Trophoblast cell (in vitro differentiated cells and primary cell): ENCODE results near the gene CASP5.

Experiments
- DNase-seq, 2 donors: peaks; one replicate each; pipeline ENCODE4 v3.0.0-alpha.2; 2016
- H2AFZ ChIP-seq: 2 replicates; pipeline ENCODE4 v1.6.1; 2013; ENCODE audit warnings: low read length, moderate library complexity, mild to moderate bottlenecking; ENCODE audit not compliant: insufficient read depth, poor library complexity
- H2AK5ac ChIP-seq: 2 replicates; pipeline ENCODE4 v1.6.1; 2013; ENCODE audit warnings: mild to moderate bottlenecking, low read length
- H2BK120ac ChIP-seq: 2 replicates; pipeline ENCODE4 v1.6.1; 2013; ENCODE audit warnings: low read length, mild to moderate bottlenecking, moderate library complexity; ENCODE audit not compliant: insufficient read depth, poor library complexity
- H2BK12ac ChIP-seq: 2 replicates; pipeline ENCODE4 v1.6.1; 2013; ENCODE audit warnings: mild to moderate bottlenecking, low read length, moderate library complexity
- H2BK5ac ChIP-seq: 2 replicates; pipeline ENCODE4 v1.6.1; 2013; ENCODE audit warnings: low read length, low read depth, moderate library complexity, mild to moderate bottlenecking; ENCODE audit not compliant: poor library complexity
- H3K14ac ChIP-seq: 2 replicates; pipeline ENCODE4 v1.6.1; 2013; ENCODE audit warnings: mild to moderate bottlenecking, low read length
- H3K18ac ChIP-seq: 2 replicates; pipeline ENCODE4 v1.6.1; 2013; ENCODE audit warnings: mild to moderate bottlenecking, low read length
- H3K23ac ChIP-seq: 2 replicates; pipeline ENCODE4 v1.6.1; 2013; ENCODE audit warnings: low read length
- H3K27ac ChIP-seq: 2 replicates; pipeline ENCODE4 v1.5.1; 2013; ENCODE audit warnings: low read depth, mild to moderate bottlenecking, inconsistent platforms, low read length, moderate library complexity
- H3K27me3 ChIP-seq: 2 replicates; pipeline ENCODE4 v1.6.1; 2013; ENCODE audit warnings: inconsistent platforms, mild to moderate bottlenecking, low read length, moderate library complexity; ENCODE audit not compliant: insufficient read depth
- H3K36me3 ChIP-seq, 2 experiments: 1 replicate in 1 of 2; 2 replicates in 1 of 2; pipeline ENCODE4 v1.6.1; 2013; ENCODE audit warnings: low read length in 2 of 2, mild to moderate bottlenecking in 2 of 2, moderate library complexity in 1 of 2; ENCODE audit not compliant: insufficient read depth in 2 of 2, control insufficient read depth in 1 of 2
- H3K4ac ChIP-seq: 2 replicates; pipeline ENCODE4 v1.6.1; 2013; ENCODE audit warnings: low read depth, mild to moderate bottlenecking, low read length, moderate library complexity
- H3K4me1 ChIP-seq, 2 experiments: 1 replicate in 1 of 2; 2 replicates in 1 of 2; pipeline ENCODE4 v1.6.1; 2013; ENCODE audit warnings: low read length in 2 of 2, mild to moderate bottlenecking in 2 of 2, moderate library complexity in 1 of 2; ENCODE audit not compliant: insufficient read depth in 2 of 2, control insufficient read depth in 1 of 2
- H3K4me2 ChIP-seq: 2 replicates; pipeline ENCODE4 v1.6.1; 2013; ENCODE audit warnings: inconsistent platforms, mild to moderate bottlenecking, low read length, moderate library complexity
- H3K4me3 ChIP-seq: 2 replicates; pipeline ENCODE4 v1.5.1; 2013; ENCODE audit warnings: mild to moderate bottlenecking, low read depth, low read length, inconsistent platforms
- H3K79me1 ChIP-seq: one replicate; pipeline ENCODE4 v1.6.1; 2013; ENCODE audit warnings: low read length
- H3K79me2 ChIP-seq: 2 replicates; pipeline ENCODE4 v1.6.1; 2013; ENCODE audit warnings: low read length, mild to moderate bottlenecking; ENCODE audit not compliant: control insufficient read depth, insufficient read depth, poor library complexity
- H3K9ac ChIP-seq: 2 replicates; pipeline ENCODE4 v1.6.1; 2013; ENCODE audit warnings: mild to moderate bottlenecking, low read length
- H3K9me3 ChIP-seq: 2 replicates; pipeline ENCODE4 v1.6.1; 2013; ENCODE audit warnings: low read depth, mild to moderate bottlenecking, control low read depth, inconsistent platforms, low read length; ENCODE audit not compliant: insufficient read depth
- H4K12ac ChIP-seq: 2 replicates; pipeline ENCODE4 v1.6.1; 2013; ENCODE audit warnings: low read depth, mild to moderate bottlenecking, low read length, moderate library complexity
- H4K8ac ChIP-seq: 2 replicates; pipeline ENCODE4 v1.6.1; 2013; ENCODE audit warnings: low read depth, mild to moderate bottlenecking, low read length, moderate library complexity
- H4K91ac ChIP-seq: one replicate; pipeline ENCODE4 v1.6.1; 2013; ENCODE audit warnings: low read depth, mild to moderate bottlenecking, low read length, moderate library complexity
- whole genome bisulfite sequencing: extraction: QIAGEN DNeasy Blood & Tissue Kit; methylation state at CpG from one replicate; pipeline ENCODE4 v1.1.7; 2013; ENCODE audit warnings: missing lambda C conversion rate; ENCODE audit not compliant: insufficient read length, insufficient coverage; ENCODE audit errors: extremely low coverage; 5-methylcytosine and 5-hydroxymethylcytosine counted together

CASP5 gene

DNA sequence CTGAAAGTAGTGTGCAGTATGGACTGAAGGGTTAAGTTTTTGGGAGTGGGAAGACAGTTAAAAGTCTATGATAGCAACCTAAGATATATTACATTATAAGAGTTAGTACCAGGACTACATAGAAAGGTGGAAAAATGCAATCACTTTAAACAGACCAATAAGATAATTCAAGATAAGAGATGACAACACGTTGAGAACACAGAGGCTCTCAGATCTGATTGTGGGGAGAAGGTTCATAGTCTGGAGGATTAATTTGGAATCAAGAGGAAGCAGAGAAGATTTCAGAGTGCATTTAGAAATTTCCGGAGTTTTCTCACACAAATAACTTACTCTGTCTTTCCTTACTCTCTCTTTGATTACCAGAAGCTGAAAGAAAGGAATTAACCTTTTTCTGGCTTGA is 441 bp downstream of the CASP5 start:
- Histone ChIP-seq H3K23ac (no peak overlapping the region), H2BK120ac (no peak overlapping the region), H3K27ac (no peak overlapping the region), H2AK5ac (no peak overlapping the region), H3K4me2 (no peak overlapping the region), H3K4me3 (no peak overlapping the region), H3K9me3 (no peaks in the 10 kb centered on the region), H4K91ac (no peak overlapping the region), H4K8ac (no peak overlapping the region), H3K79me1 (no peaks in the 10 kb centered on the region), H3K4ac (no peak overlapping the region), H3K27me3 (no peaks in the 10 kb centered on the region), H3K36me3 (no peaks in the 10 kb centered on the region), H3K18ac (no peak overlapping the region), H3K9ac (no peak overlapping the region), H2BK12ac (no peak overlapping the region), H3K4me1 (peaks cover 0 to 2% of the 10 kb centered on the region in 2 experiments), H4K12ac (no peak overlapping the region), H2AFZ (no peak overlapping the region), H3K14ac (no peak overlapping the region), H2BK5ac (no peak overlapping the region), H3K79me2 (no peaks in the 10 kb centered on the region)
- whole genome bisulfite sequencing = no CpG with 5 or more reads among the region's 2 CpGs
- DNase-seq = no peak

DNA sequence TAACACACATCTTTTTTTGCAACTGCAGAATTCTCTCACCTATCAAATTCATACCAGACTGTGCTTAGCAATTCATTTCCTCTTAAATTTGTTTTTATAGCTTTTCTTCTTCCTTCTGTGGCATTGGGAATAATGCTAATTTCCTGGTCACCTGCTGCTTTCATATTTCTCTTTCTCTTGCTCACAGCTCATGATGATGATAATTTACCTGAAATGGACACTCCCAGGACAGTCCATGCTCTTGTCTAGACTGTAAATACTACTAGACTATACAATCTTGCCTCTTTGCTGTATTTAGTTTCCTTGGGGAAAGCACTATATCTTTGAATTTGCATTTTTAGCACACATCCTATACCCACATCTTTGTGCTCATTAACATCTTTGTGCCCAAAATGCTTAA is 15.5 kb downstream of the CASP5 start:
- H2BK120ac ChIP-seq = no peak overlapping the region
- no peaks in the 10 kb centered on the region for H3K9me3 ChIP-seq
- H3K14ac ChIP-seq = no peak overlapping the region
- H3K27ac ChIP-seq = no peak overlapping the region
- no peaks in the 10 kb centered on the region for H3K27me3 ChIP-seq
- no peak overlapping the region for H3K4me3 ChIP-seq
- H3K4ac ChIP-seq = no peak overlapping the region
- H3K9ac ChIP-seq = no peak overlapping the region
- no peak overlapping the region for H2BK5ac ChIP-seq
- H3K4me1 ChIP-seq = no peaks in the 10 kb centered on the region
- H3K18ac ChIP-seq = no peak overlapping the region
- DNase-seq = no peak
- H2AK5ac ChIP-seq = no peak overlapping the region
- no peak overlapping the region for H4K91ac ChIP-seq
- H2BK12ac ChIP-seq = no peak overlapping the region
- H3K36me3 ChIP-seq = no peaks in the 10 kb centered on the region
- no peak overlapping the region for H2AFZ ChIP-seq
- H4K8ac ChIP-seq = no peak overlapping the region
- H3K23ac ChIP-seq = no peak overlapping the region
- H3K79me2 ChIP-seq = no peaks in the 10 kb centered on the region
- H3K4me2 ChIP-seq = no peak overlapping the region
- no peak overlapping the region for H4K12ac ChIP-seq
- H3K79me1 ChIP-seq = no peaks in the 10 kb centered on the region

DNA sequence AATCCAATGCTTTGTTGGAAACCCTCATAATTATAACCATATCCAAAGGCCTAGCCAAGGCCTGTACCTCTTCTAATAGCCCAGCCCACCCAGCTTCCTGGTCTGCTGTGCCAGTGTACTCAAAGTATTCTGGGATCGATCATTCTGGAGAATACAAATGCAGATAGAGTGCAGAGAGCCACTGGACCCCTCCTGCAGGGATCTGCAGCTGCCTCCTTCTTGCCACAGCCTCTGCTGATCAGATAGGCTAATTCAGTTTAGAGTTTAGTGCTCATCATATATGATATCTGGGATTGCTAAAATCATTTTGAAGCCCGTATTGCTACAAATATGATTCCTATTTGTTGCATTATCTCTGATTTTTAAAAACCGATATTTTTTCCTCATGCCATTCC is 17.5 kb downstream of the CASP5 start:
- Histone ChIP-seq H4K8ac (no peak overlapping the region), H3K9ac (no peak overlapping the region), H3K23ac (no peak overlapping the region), H3K79me1 (no peaks in the 10 kb centered on the region), H3K9me3 (no peaks in the 10 kb centered on the region), H2AFZ (no peak overlapping the region), H3K27ac (no peak overlapping the region), H2BK5ac (no peak overlapping the region), H3K4me3 (no peak overlapping the region), H4K12ac (no peak overlapping the region), H3K79me2 (no peaks in the 10 kb centered on the region), H3K18ac (no peak overlapping the region), H3K4me2 (no peak overlapping the region), H3K4me1 (no peaks in the 10 kb centered on the region), H2BK120ac (no peak overlapping the region), H3K14ac (no peak overlapping the region), H3K27me3 (no peaks in the 10 kb centered on the region), H2BK12ac (no peak overlapping the region), H3K36me3 (no peaks in the 10 kb centered on the region), H4K91ac (no peak overlapping the region), H2AK5ac (no peak overlapping the region), H3K4ac (no peak overlapping the region)
- no CpG with 5 or more reads among the region's 3 CpGs for WGBS
- no peak for DNase-seq

DNA sequence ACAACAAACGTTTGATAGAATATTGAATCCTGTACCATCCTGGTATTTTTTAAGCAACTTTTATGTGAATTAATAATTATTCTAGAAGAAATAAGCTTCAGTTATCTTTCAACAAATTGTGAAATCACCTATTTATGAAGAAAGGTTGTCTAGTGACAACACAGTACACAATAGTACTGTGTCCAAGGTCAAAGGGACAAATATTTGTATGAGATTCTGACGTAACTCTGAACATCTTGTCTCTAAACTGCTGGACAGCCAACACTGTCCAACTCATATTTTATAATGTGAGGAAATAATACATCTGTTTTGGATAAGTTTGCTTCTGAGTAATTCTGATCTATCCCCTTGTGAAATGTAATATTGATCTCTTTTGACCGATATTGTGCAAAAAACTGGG is 18.9 kb downstream of the CASP5 start:
- Histone ChIP-seq H3K9me3 (no peaks in the 10 kb centered on the region), H3K4me2 (no peak overlapping the region), H2AK5ac (no peak overlapping the region), H3K4ac (no peak overlapping the region), H2BK5ac (no peak overlapping the region), H4K8ac (no peak overlapping the region), H4K12ac (no peak overlapping the region), H2AFZ (no peak overlapping the region), H3K27ac (no peak overlapping the region), H3K18ac (no peak overlapping the region), H3K4me3 (no peak overlapping the region), H3K79me1 (no peaks in the 10 kb centered on the region), H3K4me1 (no peaks in the 10 kb centered on the region), H3K27me3 (no peaks in the 10 kb centered on the region), H3K14ac (no peak overlapping the region), H3K23ac (no peak overlapping the region), H2BK120ac (no peak overlapping the region), H3K36me3 (no peaks in the 10 kb centered on the region), H4K91ac (no peak overlapping the region), H3K9ac (no peak overlapping the region), H2BK12ac (no peak overlapping the region), H3K79me2 (no peaks in the 10 kb centered on the region)
- DNase-seq = no peak
- WGBS = no CpG with 5 or more reads among the region's 3 CpGs

DNA sequence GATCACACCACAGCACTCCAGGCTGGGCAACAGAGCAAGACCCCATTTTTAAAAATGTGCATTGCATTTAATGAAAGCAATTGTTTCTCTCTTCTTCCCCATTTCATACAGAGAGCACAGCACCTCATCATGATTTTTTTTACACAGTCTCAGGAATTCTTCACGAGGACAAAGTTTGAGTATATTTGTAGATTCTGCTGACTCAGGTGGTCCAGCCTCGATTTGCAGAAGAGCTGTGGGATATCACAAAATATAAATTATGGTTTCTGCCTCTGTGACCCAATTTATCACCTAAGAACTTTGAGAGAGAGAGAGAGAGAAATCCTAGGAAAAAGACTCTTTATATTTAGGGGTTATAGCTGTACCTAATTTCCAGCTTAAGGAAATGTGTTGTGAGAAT is 19.8 kb downstream of the CASP5 start:
- H4K12ac ChIP-seq = no peak overlapping the region
- H3K14ac ChIP-seq = no peak overlapping the region
- H3K4me2 ChIP-seq = no peak overlapping the region
- WGBS = no CpG with 5 or more reads among the region's 2 CpGs
- H2BK12ac ChIP-seq = no peak overlapping the region
- no peak overlapping the region for H3K4me3 ChIP-seq
- H4K8ac ChIP-seq = no peak overlapping the region
- H3K4me1 ChIP-seq = no peaks in the 10 kb centered on the region
- no peaks in the 10 kb centered on the region for H3K27me3 ChIP-seq
- no peak for DNase-seq
- H3K36me3 ChIP-seq = no peaks in the 10 kb centered on the region
- H3K79me1 ChIP-seq = no peaks in the 10 kb centered on the region
- no peak overlapping the region for H3K27ac ChIP-seq
- H3K23ac ChIP-seq = no peak overlapping the region
- no peaks in the 10 kb centered on the region for H3K79me2 ChIP-seq
- H3K9me3 ChIP-seq = no peaks in the 10 kb centered on the region
- no peak overlapping the region for H2BK120ac ChIP-seq
- no peak overlapping the region for H2AFZ ChIP-seq
- no peak overlapping the region for H4K91ac ChIP-seq
- H3K4ac ChIP-seq = no peak overlapping the region
- H2BK5ac ChIP-seq = no peak overlapping the region
- no peak overlapping the region for H3K18ac ChIP-seq
- no peak overlapping the region for H3K9ac ChIP-seq
- H2AK5ac ChIP-seq = no peak overlapping the region
